Activated naive CD4-positive, alpha-beta T cell treated with anti-CD3 and anti-CD28 coated beads for 36 hours (primary cell): ENCODE results near the gene FBXL16. TPM values are rescaled to one million over a fixed set of nuclear protein-coding genes. Genes with fewer than 3 reads are reported as not detected.

ENCODE experiments used
- total RNA-seq, 2 experiments: library from RNA; stranded (reverse); gene quantifications; one replicate each; pipeline ENCODE4 v1.2.3, GENCODE V29; 2021

Gene FBXL16
- total RNA-seq, 2 experiments from 2014 or later, result 3.7 to 5.7 TPM

Other genes starting within 250 kb of the FBXL16 start
- gene CAPN15, start 178.1 kb downstream of the FBXL16 start, total RNA-seq, result 10 to 100 TPM; 54.4 to 56.9 TPM
- gene PRR35, start 145.4 kb downstream of the FBXL16 start, total RNA-seq, result not detected
- under 1 TPM; 0.60 to 0.67 TPM for gene NHLRC4, start 138.8 kb downstream of the FBXL16 start, total RNA-seq
- 10 to 100 TPM; 18.6 to 19.2 TPM for gene PIGQ, start 135.8 kb downstream of the FBXL16 start, total RNA-seq
- 1 to 10 TPM; 6.3 to 7.3 TPM for gene RAB40C, start 115.7 kb downstream of the FBXL16 start, total RNA-seq
- gene WFIKKN1, start 74.8 kb downstream of the FBXL16 start, total RNA-seq, result under 1 TPM; 0.10 to 0.25 TPM
- 100 to 1,000 TPM; 121 to 122 TPM for gene METTL26, start 69.5 kb downstream of the FBXL16 start, total RNA-seq
- 10 to 100 TPM; 31.5 to 35.2 TPM for gene MCRIP2, start 64.0 kb downstream of the FBXL16 start, total RNA-seq
- 10 to 100 TPM; 65.9 to 66.9 TPM for gene WDR90, start 56.4 kb downstream of the FBXL16 start, total RNA-seq
- gene RHOT2, start 37.7 kb downstream of the FBXL16 start, total RNA-seq, result 10 to 100 TPM; 81.9 to 84.0 TPM
- gene RHBDL1, start 30.1 kb downstream of the FBXL16 start, total RNA-seq, result under 1 TPM; 0.60 to 0.94 TPM
- gene STUB1, start 25.4 kb downstream of the FBXL16 start, total RNA-seq, result 10 to 100 TPM; 40.3 to 44.1 TPM
- 10 to 100 TPM; 18.2 to 20.5 TPM for gene JMJD8, start 21.5 kb downstream of the FBXL16 start, total RNA-seq
- 10 to 100 TPM; 17.4 to 17.7 TPM for gene WDR24, start 15.4 kb downstream of the FBXL16 start, total RNA-seq
- 10 to 100 TPM in 1 of 2 experiments, 1 to 10 TPM in 1; 8.2 to 11.0 TPM for gene METRN, start 9.3 kb upstream of the FBXL16 start, total RNA-seq
- 10 to 100 TPM; 21.5 to 24.3 TPM for gene ANTKMT, start 15.3 kb upstream of the FBXL16 start, total RNA-seq
- gene CCDC78, start 20.6 kb upstream of the FBXL16 start, total RNA-seq, result 1 to 10 TPM; 1.2 to 1.3 TPM
- 1 to 10 TPM; 6.5 to 7.7 TPM for gene HAGHL, start 21.3 kb upstream of the FBXL16 start, total RNA-seq
- 10 to 100 TPM; 32.7 to 34.3 TPM for gene CIAO3, start 35.2 kb upstream of the FBXL16 start, total RNA-seq
- not detected for gene MSLN, start 54.9 kb upstream of the FBXL16 start, total RNA-seq
- 1 to 10 TPM; 6.8 to 7.2 TPM for gene RPUSD1, start 82.6 kb upstream of the FBXL16 start, total RNA-seq
- 100 to 1,000 TPM; 126 to 127 TPM for gene CHTF18, start 82.8 kb upstream of the FBXL16 start, total RNA-seq
- not detected for gene GNG13, start 94.9 kb upstream of the FBXL16 start, total RNA-seq